Stimulated activated CD8-positive, alpha-beta memory T cell treated with anti-CD3 and anti-CD28 coated beads, Interleukin-4, amount 100 ng/mL, for 48 hours (primary cell): ENCODE results near the gene PRDX2.
"Not testable (repeated sequence)": the region's sequence is repeated elsewhere in the genome, so short reads cannot be mapped to it uniquely, and the experiment has no call there.

Experiments
- DNase-seq: peaks from one replicate; pipeline ENCODE4 v3.0.0-alpha.2; 2020

PRDX2 gene

GRCh38 chr19:12801466-12802266 lies at the start of gene PRDX2, which contains the start of gene THSD8:
TSS of gene PRDX2 (minus strand) at chr19:12801800. CDS start at chr19:12801261, 539 bp downstream.
TSS of gene THSD8 (plus strand) at chr19:12802069. CDS start at chr19:12802072, 3 bp downstream.
- DNase-seq: peak; percentile 85

GRCh38 chr19:12847159-12848139 lies 45.8 kb upstream of the PRDX2 start:
- DNase-seq: peak; percentile 95

GRCh38 chr19:12846613-12847012 lies 45.0 kb upstream of the PRDX2 start:
- DNase-seq: not testable (repeated sequence)

- no peak for DNase-seq
These were observed 42.6 kb upstream of the PRDX2 start for GRCh38 chr19:12843999-12844732.

- no peak for DNase-seq
These were observed 41.7 kb upstream of the PRDX2 start for GRCh38 chr19:12843328-12843727.

GRCh38 chr19:12842511-12842910 lies 40.9 kb upstream of the PRDX2 start:
- no peak for DNase-seq

- DNase-seq: peak; percentile 54
These were observed 39.5 kb upstream of the PRDX2 start for GRCh38 chr19:12841094-12841493.

GRCh38 chr19:12840091-12841079 lies 38.8 kb upstream of the PRDX2 start:
- peak; percentile 87 for DNase-seq

GRCh38 chr19:12838886-12839756 lies 37.5 kb upstream of the PRDX2 start:
- DNase-seq: peak; percentile 44

GRCh38 chr19:12838182-12838885 lies 36.7 kb upstream of the PRDX2 start, which contains the start of gene MAST1:
TSS of gene MAST1 (plus strand) at chr19:12838515. CDS start at chr19:12838573, 58 bp downstream.
- DNase-seq: peak; percentile 72

- DNase-seq: no peak
These were observed 35.6 kb upstream of the PRDX2 start for GRCh38 chr19:12837225-12837624.

GRCh38 chr19:12836529-12836863 lies 34.9 kb upstream of the PRDX2 start:
- no peak for DNase-seq

GRCh38 chr19:12834976-12835757 lies 33.6 kb upstream of the PRDX2 start:
- DNase-seq: peak; percentile 53

- DNase-seq: no peak
These were observed 33.0 kb upstream of the PRDX2 start, which contains the start of gene RTBDN for GRCh38 chr19:12834566-12834943. TSS of gene RTBDN (minus strand) at chr19:12834579. CDS start at chr19:12829979, 4,600 bp downstream.

- peak; percentile 54 for DNase-seq
These were observed 32.4 kb upstream of the PRDX2 start for GRCh38 chr19:12833738-12834565.

GRCh38 chr19:12833418-12833737 lies 31.8 kb upstream of the PRDX2 start:
- no peak for DNase-seq

GRCh38 chr19:12828494-12828893 lies 26.9 kb upstream of the PRDX2 start:
- peak; percentile 73 for DNase-seq
